ENCODE results near the gene MAMSTR.
"Not testable (repeated sequence)": the region's sequence is repeated elsewhere in the genome, so short reads cannot be mapped to it uniquely, and the experiment has no call there.

The MAMSTR gene

DNA sequence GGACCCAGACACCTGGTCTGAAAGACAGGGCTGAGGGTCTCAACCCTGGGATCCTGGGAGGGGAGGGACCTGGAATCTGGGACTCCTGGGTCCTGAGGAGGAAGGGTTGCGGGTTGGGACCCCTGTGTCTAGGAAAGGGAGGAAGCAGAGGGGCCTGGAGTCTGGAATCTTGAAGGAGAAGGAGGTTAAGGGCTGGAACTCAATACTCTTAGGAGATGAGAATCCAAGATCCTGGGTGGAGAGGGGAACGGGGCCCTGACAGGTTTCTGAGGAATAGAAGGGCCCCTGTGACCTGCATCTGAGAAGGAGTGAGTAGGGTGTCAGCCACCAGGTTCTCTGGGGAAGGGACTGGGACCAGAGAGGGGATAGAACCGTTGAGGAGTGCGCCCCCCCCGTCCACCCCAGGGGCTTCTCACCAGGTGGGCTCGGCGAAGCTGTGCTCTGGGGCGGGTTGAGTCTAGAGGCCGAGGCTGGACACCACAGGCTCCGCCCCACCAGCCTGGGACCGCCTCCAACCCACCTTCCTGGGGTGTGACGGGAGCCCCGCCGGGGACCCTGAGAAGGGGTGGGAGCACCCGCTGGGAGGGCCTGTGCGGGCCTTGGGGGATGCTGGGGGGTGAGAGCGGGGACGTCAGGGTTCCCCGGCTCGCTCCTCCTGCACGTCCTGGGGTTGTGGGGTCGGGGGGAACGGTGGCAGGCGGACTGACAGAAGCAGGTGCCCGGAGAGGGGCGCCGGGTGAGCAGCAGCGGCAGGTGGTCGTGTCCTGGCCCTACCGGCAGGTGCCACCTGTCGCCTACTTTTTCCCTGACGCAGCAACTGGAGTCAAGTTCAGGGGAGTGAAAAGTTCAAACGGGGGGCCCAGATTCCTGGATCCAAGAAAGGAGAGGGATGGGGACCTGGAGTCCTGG is at the start of gene MAMSTR:
MAMSTR (minus strand) TSS at position 463 of the 909 bp plus-strand sequence. CDS start 694 bp downstream, outside the sequence.
- H3K9me3 Mint-ChIP-seq: no peaks in the 10 kb centered on the region
- no peaks in the 10 kb centered on the region for H3K36me3 Mint-ChIP-seq
- H3K27me3 Mint-ChIP-seq: no peaks in the 10 kb centered on the region
- ATAC-seq (replicated peaks): no peak
- H3K27ac Mint-ChIP-seq: peak within 1 kb of the TSS; percentile 98
- no peak for DNase-seq
- H3K4me3 Mint-ChIP-seq: peak within 1 kb of the TSS; percentile 92 to 96
- peaks cover 5 to 27% of the 10 kb centered on the region in 2 donors for H3K4me1 Mint-ChIP-seq

DNA sequence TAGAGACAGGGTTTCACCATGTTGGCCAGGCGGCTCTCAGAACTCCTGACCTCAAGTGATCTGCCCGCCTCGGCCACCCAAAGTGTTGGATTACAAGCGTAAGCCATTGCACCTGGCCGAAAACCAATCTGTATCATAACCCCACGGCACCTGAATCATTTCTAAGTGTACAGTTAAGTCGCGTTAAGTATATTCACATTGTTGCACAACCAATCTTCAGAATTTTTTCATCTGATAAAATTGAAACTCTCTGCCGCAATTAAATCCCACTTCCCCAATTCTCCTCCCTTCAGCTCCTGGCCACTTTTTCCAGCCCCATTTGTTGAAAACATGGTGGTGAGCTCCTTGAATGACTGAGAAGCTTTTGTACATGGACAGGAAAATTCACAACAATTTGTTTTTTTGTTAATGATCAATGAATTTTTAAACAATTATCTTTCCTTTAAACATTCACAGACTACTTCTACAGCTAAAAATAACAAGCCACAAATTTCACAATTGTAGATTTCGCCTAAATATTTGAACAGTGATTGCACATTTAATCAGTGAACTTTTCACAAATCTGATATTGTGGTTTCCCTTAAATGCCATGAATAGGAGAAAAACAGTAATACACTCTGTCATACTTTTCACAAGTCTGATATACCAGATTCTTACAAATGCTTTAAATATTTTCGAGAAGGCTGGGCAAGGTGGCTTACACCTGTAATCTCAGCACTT is 49.6 kb upstream of the MAMSTR start:
- no peak for DNase-seq
- H3K27ac Mint-ChIP-seq: no peak overlapping the region

GRCh38 chr19:48768171-48768753 is 48.7 kb upstream of the MAMSTR start:
- H3K27ac Mint-ChIP-seq; H3K9me3 Mint-ChIP-seq; H3K4me3 Mint-ChIP-seq; DNase-seq; H3K4me1 Mint-ChIP-seq; H3K36me3 Mint-ChIP-seq; ATAC-seq (replicated peaks): not testable (repeated sequence)
- H3K27me3 Mint-ChIP-seq: peaks cover 25 to 56% of the 10 kb centered on the region in 2 donors

More for the DNA sequence above, 49.6 kb upstream of the MAMSTR start:
- H3K36me3 Mint-ChIP-seq: peaks cover 0 to 2% of the 10 kb centered on the region in 2 donors
- no peaks in the 10 kb centered on the region for H3K4me1 Mint-ChIP-seq
- H3K9me3 Mint-ChIP-seq: no peaks in the 10 kb centered on the region
- H3K27me3 Mint-ChIP-seq: peaks cover 25 to 53% of the 10 kb centered on the region in 2 donors
- no peak overlapping the region for H3K4me3 Mint-ChIP-seq
- ATAC-seq (replicated peaks): no peak

DNA sequence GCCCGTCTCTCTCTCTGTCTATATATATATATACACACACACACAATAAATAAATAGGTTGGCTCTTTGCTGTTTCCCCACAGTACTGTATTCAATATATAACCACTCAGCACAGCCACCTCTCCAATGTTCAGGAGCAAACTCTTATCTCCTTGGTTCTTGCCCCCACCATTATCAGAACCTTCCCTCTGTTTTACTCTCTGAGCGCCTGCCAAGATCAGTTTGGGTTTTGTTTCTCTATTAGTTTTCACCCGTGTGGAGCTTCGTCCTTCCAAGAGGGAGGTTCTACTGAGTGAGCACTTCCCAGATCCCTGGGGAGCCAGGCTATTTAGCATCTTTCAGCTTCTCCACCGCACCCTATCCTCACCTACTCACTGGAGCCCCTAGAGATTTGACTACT is 46.3 kb upstream of the MAMSTR start:
- H3K36me3 Mint-ChIP-seq; H3K4me1 Mint-ChIP-seq; DNase-seq; H3K27ac Mint-ChIP-seq; H3K9me3 Mint-ChIP-seq; ATAC-seq (replicated peaks); H3K4me3 Mint-ChIP-seq: not testable (repeated sequence)
- H3K27me3 Mint-ChIP-seq: peaks cover 42 to 72% of the 10 kb centered on the region in 2 donors

- no peaks in the 10 kb centered on the region for H3K36me3 Mint-ChIP-seq
- H3K4me3 Mint-ChIP-seq: no peak overlapping the region
- H3K27me3 Mint-ChIP-seq: peaks cover 37 to 67% of the 10 kb centered on the region in 2 donors
- no peak overlapping the region for H3K27ac Mint-ChIP-seq
- H3K4me1 Mint-ChIP-seq: peaks cover 0 to 3% of the 10 kb centered on the region in 2 donors
- H3K9me3 Mint-ChIP-seq: no peaks in the 10 kb centered on the region
- ATAC-seq (replicated peaks) (no peak), DNase-seq (no peak)
These were observed 41.1 kb upstream of the MAMSTR start for GRCh38 chr19:48760504-48761205.

GRCh38 chr19:48757741-48758144 is 38.2 kb upstream of the MAMSTR start:
- ATAC-seq (replicated peaks): no peak
- Mint-ChIP-seq H3K4me3 (no peak overlapping the region), H3K4me1 (peaks cover 8 to 11% of the 10 kb centered on the region in 2 donors), H3K27ac (no peak overlapping the region), H3K36me3 (no peaks in the 10 kb centered on the region), H3K9me3 (no peaks in the 10 kb centered on the region), H3K27me3 (peaks cover 46 to 76% of the 10 kb centered on the region in 2 donors)
- no peak for DNase-seq

- Mint-ChIP-seq H3K27ac (no peak overlapping the region), H3K9me3 (no peaks in the 10 kb centered on the region), H3K27me3 (peaks cover 43 to 73% of the 10 kb centered on the region in 2 donors), H3K4me1 (peaks cover 8 to 14% of the 10 kb centered on the region in 2 donors), H3K4me3 (no peak overlapping the region), H3K36me3 (no peaks in the 10 kb centered on the region)
- ATAC-seq (replicated peaks): no peak
- DNase-seq: no peak
These were observed 37.7 kb upstream of the MAMSTR start for GRCh38 chr19:48757089-48757675.

DNA sequence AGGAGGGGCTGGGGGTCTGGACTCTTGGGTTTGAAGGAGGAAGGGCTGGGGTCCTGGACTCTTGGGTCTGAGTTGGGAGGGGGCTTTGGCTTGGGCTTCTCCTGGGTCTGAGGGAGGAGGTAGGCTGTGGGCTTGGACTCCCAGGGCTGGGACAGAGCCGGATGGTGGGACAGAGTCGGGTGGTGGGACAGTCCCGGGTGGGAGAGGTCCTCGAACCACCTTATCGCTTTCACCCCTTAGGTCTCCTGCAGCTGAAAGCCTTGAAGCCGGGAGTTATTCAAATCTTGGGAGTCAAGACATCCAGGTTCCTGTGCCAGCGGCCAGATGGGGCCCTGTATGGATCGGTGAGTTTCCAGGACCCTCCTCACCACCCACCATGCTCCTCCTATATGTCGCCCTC is 37.2 kb upstream of the MAMSTR start:
- no peaks in the 10 kb centered on the region for H3K36me3 Mint-ChIP-seq
- H3K4me1 Mint-ChIP-seq: peaks cover 10 to 17% of the 10 kb centered on the region in 2 donors
- DNase-seq (no peak), ATAC-seq (replicated peaks) (no peak)
- H3K4me3 Mint-ChIP-seq: no peak overlapping the region
- H3K27me3 Mint-ChIP-seq: peaks cover 41 to 72% of the 10 kb centered on the region in 2 donors
- H3K27ac Mint-ChIP-seq: no peak overlapping the region
- H3K9me3 Mint-ChIP-seq: no peaks in the 10 kb centered on the region

- ATAC-seq (replicated peaks) (no peak), DNase-seq (no peak)
- Mint-ChIP-seq H3K9me3 (no peaks in the 10 kb centered on the region), H3K36me3 (no peaks in the 10 kb centered on the region), H3K27ac (no peak overlapping the region), H3K27me3 (peaks cover 39 to 71% of the 10 kb centered on the region in 2 donors), H3K4me3 (no peak overlapping the region), H3K4me1 (peaks cover 11 to 17% of the 10 kb centered on the region in 2 donors)
These were observed 36.7 kb upstream of the MAMSTR start for GRCh38 chr19:48756212-48756611.

DNA sequence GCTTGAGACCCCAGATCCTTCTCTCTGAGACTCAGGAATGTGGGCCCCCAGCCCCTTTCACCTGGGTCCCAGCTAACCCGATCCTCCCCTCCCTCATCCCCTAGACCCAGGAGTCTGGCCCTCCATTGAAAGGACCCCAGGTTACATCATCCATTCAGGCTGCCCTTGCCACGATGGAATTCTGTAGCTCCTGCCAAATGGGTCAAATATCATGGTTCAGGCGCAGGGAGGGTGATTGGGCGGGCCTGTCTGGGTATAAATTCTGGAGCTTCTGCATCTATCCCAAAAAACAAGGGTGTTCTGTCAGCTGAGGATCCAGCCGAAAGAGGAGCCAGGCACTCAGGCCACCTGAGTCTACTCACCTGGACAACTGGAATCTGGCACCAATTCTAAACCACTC is 36.3 kb upstream of the MAMSTR start:
- Mint-ChIP-seq H3K9me3 (no peaks in the 10 kb centered on the region), H3K4me3 (no peak overlapping the region), H3K27me3 (peaks cover 39 to 71% of the 10 kb centered on the region in 2 donors), H3K36me3 (no peaks in the 10 kb centered on the region), H3K27ac (no peak overlapping the region), H3K4me1 (peaks cover 15 to 17% of the 10 kb centered on the region in 2 donors)
- ATAC-seq (replicated peaks): no peak
- DNase-seq: no peak

DNA sequence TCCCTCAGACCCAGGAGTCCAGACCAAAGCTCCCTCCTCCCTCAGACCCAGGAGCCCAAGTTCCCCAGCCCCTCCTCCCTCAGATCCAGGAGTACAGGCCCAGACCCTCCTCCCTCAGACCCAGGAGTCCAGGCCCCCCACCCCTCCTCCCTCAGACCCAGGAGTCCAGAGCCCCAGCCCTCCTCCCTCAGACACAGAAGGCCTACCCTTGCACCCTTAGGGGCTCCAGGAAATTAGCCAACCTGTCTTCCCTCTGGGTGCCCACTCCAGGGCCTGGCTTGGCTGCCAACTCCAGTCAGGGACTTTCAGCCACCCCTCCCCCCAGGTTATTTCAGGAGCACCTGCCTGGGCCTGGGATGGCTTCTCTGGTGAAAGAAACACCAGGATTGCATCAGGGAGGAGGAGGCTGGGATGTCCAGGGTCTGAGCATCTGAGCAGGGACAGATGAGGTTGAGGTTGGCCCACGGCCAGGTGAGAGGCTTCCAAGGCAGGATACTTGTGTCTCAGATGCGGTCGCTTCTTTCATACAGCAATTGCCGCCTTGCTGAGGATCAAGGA is 35.6 kb upstream of the MAMSTR start, which contains the start of gene FGF21:
FGF21 (plus strand) TSS at position 441 of the 558 bp plus-strand sequence. CDS start 713 bp downstream, outside the sequence.
- Mint-ChIP-seq H3K27me3 (peaks cover 35 to 71% of the 10 kb centered on the region in 2 donors), H3K4me1 (peaks cover 11 to 17% of the 10 kb centered on the region in 2 donors), H3K36me3 (no peaks in the 10 kb centered on the region), H3K27ac (no peak within 1 kb of the TSS), H3K9me3 (no peaks in the 10 kb centered on the region), H3K4me3 (no peak within 1 kb of the TSS)
- ATAC-seq (replicated peaks): no peak
- DNase-seq: no peak

DNA sequence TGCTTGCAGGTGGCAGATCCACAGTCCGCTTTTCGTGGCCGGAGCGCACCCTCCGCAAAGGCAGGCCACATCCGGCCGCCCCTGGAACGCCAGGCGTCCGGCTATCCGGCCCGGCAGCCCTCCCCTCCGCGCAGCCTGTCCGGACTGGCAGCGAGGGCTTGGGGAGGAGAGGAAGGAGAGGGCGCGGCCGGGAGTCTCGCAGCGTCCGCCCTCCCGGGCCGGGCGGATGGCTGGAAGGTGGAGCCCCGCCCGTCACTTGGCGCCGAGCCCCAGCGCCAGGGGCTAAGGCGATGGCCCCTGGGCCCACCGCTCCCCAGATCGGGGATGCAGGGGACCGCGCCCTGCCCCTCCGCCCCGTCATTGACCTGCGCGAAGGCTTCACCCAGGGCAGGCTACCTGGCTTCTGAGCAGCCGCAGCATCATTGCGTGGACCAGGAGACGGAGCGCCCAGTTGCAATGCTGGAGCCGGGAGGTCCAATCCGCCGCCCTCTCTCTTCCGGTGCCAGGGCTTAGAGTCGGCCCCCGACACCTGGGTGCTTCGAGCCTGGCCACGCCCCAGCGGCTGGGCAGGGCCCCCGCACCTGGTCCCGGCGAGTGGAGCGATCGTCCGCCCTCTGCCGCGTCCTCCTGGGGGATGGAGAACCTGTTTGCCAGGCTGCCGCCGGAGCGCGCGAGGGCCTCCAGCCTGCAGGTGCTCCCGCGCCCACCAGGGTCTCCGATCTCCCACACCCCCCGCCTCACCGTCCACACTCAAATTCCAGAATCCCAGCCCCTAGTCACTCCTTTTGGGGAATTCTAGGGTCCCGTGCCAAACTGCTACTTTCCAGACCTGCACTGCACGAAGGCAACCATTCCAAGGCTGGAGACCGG is 33.2 kb upstream of the MAMSTR start, which contains the start of gene FUT1:
FUT1 (minus strand) TSS at position 146 of the 870 bp plus-strand sequence. CDS start 1,360 bp downstream, outside the sequence.
- Mint-ChIP-seq H3K27me3 (peaks cover 41 to 75% of the 10 kb centered on the region in 2 donors), H3K4me3 (peak within 1 kb of the TSS; percentile 61 to 82), H3K36me3 (no peaks in the 10 kb centered on the region), H3K4me1 (peaks cover 13 to 17% of the 10 kb centered on the region in 2 donors), H3K9me3 (no peaks in the 10 kb centered on the region), H3K27ac (no peak within 1 kb of the TSS)
- DNase-seq (no peak), ATAC-seq (replicated peaks) (peak; percentile 60 to 72)
